A549 (cell line): ENCODE measurements around the gene ZBED4. TPM values are rescaled to one million over a fixed set of nuclear protein-coding genes. Genes with fewer than 3 reads are reported as not detected.
A peak's percentile ranks its signal among the peaks of the same experiment; 100 is the strongest.

Experiments
- ATAC-seq, 2 experiments: fragments of 200-7000 bp in 1 of 2; fragments of >200 bp in 1 of 2; cut with Nextera tagmentation in 1 of 2; cut with Tn5 transposase in 1 of 2; 3 replicates each; pipeline versions ENCODE4 v1.8.0 to v1.9.1; 2018 to 2020; ENCODE audit warnings: mild to moderate bottlenecking in 1 of 2, moderate library complexity in 1 of 2
- CTCF ChIA-PET: fragments of 300-600 bp; sonication (Branson Sonifier 250); formaldehyde crosslinking; extraction: SDS; loops from one replicate; lab custom pipeline; 2021; ENCODE audit warnings: antibody characterized with exemption, inconsistent platforms; lab: Yijun Ruan, JAX
- POLR2A ChIA-PET: fragments of 350-600 bp; formaldehyde crosslinking; extraction: SDS; loops from one replicate; lab custom pipeline; 2021; ENCODE audit warnings: antibody characterized with exemption, inconsistent platforms; lab: Yijun Ruan, JAX
- DNase-seq, 2 experiments: peaks; one replicate each; pipeline versions ENCODE4 v3.0.0 to v3.0.0-alpha.2; 2011 to 2016; ENCODE audit warnings: low read depth in 1 of 2, low spot score in 1 of 2
- FAIRE-seq: peaks from 2 replicates; lab custom pipeline; 2011; peaks lifted over from hg19 to GRCh38; lab: Jason Lieb, UNC
- H3K27ac ChIP-seq, 2 experiments: fragments of >200 bp; sonication (Bioruptor Twin); formaldehyde crosslinking; 3 replicates each; pipeline ENCODE4 v1.5.1; 2016 to 2017
- H3K4me1 ChIP-seq: fragments of >200 bp; sonication (Bioruptor Twin); formaldehyde crosslinking; 3 replicates; pipeline ENCODE4 v1.6.1; 2016
- H3K4me2 ChIP-seq: fragments of >200 bp; sonication (Bioruptor Twin); formaldehyde crosslinking; 3 replicates; pipeline ENCODE4 v1.6.1; 2016
- H3K4me3 ChIP-seq: fragments of >200 bp; sonication (Bioruptor Twin); formaldehyde crosslinking; 3 replicates; pipeline ENCODE4 v1.5.1; 2016
- H3K9me3 ChIP-seq: fragments of >200 bp; sonication (Bioruptor Twin); formaldehyde crosslinking; 3 replicates; pipeline ENCODE4 v1.6.1; 2016
- CBX2 ChIP-seq: fragments of 200-600 bp; sonication (generic); IDR thresholded peaks from 2 replicates; pipeline ENCODE4 v1.6.1; 2016; ENCODE audit warnings: low read depth, mild to moderate bottlenecking, borderline replicate concordance
- CHD2 ChIP-seq: fragments of 150-350 bp; IDR thresholded peaks from 2 replicates; pipeline ENCODE4 v1.6.1; 2014; ENCODE audit warnings: low read length; ENCODE audit not compliant: partially characterized antibody
- CHD4 ChIP-seq: fragments of 200-600 bp; sonication (generic); IDR thresholded peaks from 2 replicates; pipeline ENCODE4 v1.6.1; 2016; ENCODE audit warnings: antibody characterized with exemption, mild to moderate bottlenecking, borderline replicate concordance
- EHF ChIP-seq: fragments of 250-450 bp; sonication (Bioruptor Pico); IDR thresholded peaks from 2 replicates; pipeline ENCODE4 v1.5.0; 2020; ENCODE audit warnings: mild to moderate bottlenecking
- EHMT2 ChIP-seq: fragments of 200-600 bp; sonication (generic); IDR thresholded peaks from 2 replicates; pipeline ENCODE4 v1.6.1; 2016; ENCODE audit warnings: antibody characterized with exemption, low read depth, mild to moderate bottlenecking, moderate library complexity
- EP300 ChIP-seq, 2 experiments: fragments of >200 bp; sonication (Bioruptor Twin); formaldehyde crosslinking; IDR thresholded peaks; 2 replicates in 1 of 2; 3 replicates in 1 of 2; pipeline ENCODE4 v1.6.1; 2016 to 2017
- FOSB ChIP-seq: fragments of 250-450 bp; sonication (Bioruptor Pico); IDR thresholded peaks from 2 replicates; pipeline ENCODE4 v1.5.0; 2020; ENCODE audit warnings: mild to moderate bottlenecking, moderate library complexity
- FOSL2 ChIP-seq, 2 experiments: fragments of 450-650 bp in 1 of 2; fragments of >200 bp in 1 of 2; sonication (Bioruptor Twin) in 1 of 2; formaldehyde crosslinking; IDR thresholded peaks; 2 replicates each; pipeline versions ENCODE4 v1.5.0 to v1.6.1; 2016 to 2020; ENCODE audit warnings: mild to moderate bottlenecking in 1 of 2, moderate library complexity in 1 of 2
- HOXA7 ChIP-seq: fragments of 250-450 bp; sonication (Bioruptor Pico); IDR thresholded peaks from 2 replicates; pipeline ENCODE4 v1.5.0; 2020; ENCODE audit warnings: mild to moderate bottlenecking, moderate library complexity
- KDM5A ChIP-seq: fragments of 200-600 bp; sonication (generic); IDR thresholded peaks from 2 replicates; pipeline ENCODE4 v1.6.1; 2016; ENCODE audit warnings: antibody characterized with exemption, mild to moderate bottlenecking
- MAZ ChIP-seq: fragments of 150-350 bp; IDR thresholded peaks from 2 replicates; pipeline ENCODE4 v1.6.1; 2014; ENCODE audit warnings: antibody characterized with exemption, low read depth, low read length, borderline replicate concordance
- MYC ChIP-seq: IDR thresholded peaks from 2 replicates; pipeline ENCODE4 v1.6.1; 2012; ENCODE audit warnings: mild to moderate bottlenecking, inconsistent platforms, low read length, improper control_type of control experiment, borderline replicate concordance
- NFE2L2 ChIP-seq: fragments of 150-350 bp; conservative IDR thresholded peaks from 2 replicates; pipeline ENCODE4 v1.6.1; 2014; ENCODE audit warnings: low read length
- NR3C1 ChIP-seq: fragments of >200 bp; sonication (Bioruptor Twin); formaldehyde crosslinking; IDR thresholded peaks from 3 replicates; pipeline ENCODE4 v1.6.1; 2017
- PHF8 ChIP-seq: fragments of 200-600 bp; sonication (generic); IDR thresholded peaks from 2 replicates; pipeline ENCODE4 v1.6.1; 2016; ENCODE audit warnings: low read depth, mild to moderate bottlenecking, antibody characterized with exemption, moderate library complexity, borderline replicate concordance
- POLR2A ChIP-seq: IDR thresholded peaks from 2 replicates; pipeline ENCODE4 v1.6.1; 2012; ENCODE audit warnings: mild to moderate bottlenecking, low read length
- RARB ChIP-seq: fragments of 250-450 bp; sonication (Bioruptor Pico); IDR thresholded peaks from 2 replicates; pipeline ENCODE4 v1.8.0; 2021; ENCODE audit warnings: mild to moderate bottlenecking, moderate library complexity
- RCOR1 ChIP-seq: fragments of 150-350 bp; IDR thresholded peaks from 2 replicates; pipeline ENCODE4 v1.6.1; 2014; ENCODE audit warnings: antibody characterized with exemption, low read length, low read depth
- RNF2 ChIP-seq: fragments of 200-600 bp; sonication (generic); IDR thresholded peaks from 2 replicates; pipeline ENCODE4 v1.6.1; 2016; ENCODE audit warnings: low read depth, mild to moderate bottlenecking, antibody characterized with exemption, moderate library complexity, borderline replicate concordance
- SREBF2 ChIP-seq: fragments of 450-650 bp; IDR thresholded peaks from 2 replicates; pipeline ENCODE4 v1.6.1; 2014; ENCODE audit warnings: mild to moderate bottlenecking, moderate library complexity
- TP53 ChIP-seq: fragments of 250-450 bp; sonication (Bioruptor Pico); IDR thresholded peaks from 2 replicates; pipeline ENCODE4 v1.5.0; 2021; ENCODE audit warnings: mild to moderate bottlenecking, moderate library complexity
- ZC3H11A ChIP-seq: fragments of 450-650 bp; IDR thresholded peaks from 2 replicates; pipeline ENCODE4 v1.6.1; 2014; ENCODE audit warnings: antibody characterized with exemption, mild to moderate bottlenecking
- WGBS: methylation state at CpG from one replicate; pipeline ENCODE4 v1.1.6; 2017; ENCODE audit errors: missing lambda C conversion rate; 5-methylcytosine and 5-hydroxymethylcytosine counted together
- polyA plus RNA-seq, 4 experiments: library from polyadenylated mRNA; depleted of rRNA in 3 of 4; stranded (reverse); fragments of >200 nt; fragmentation: RNase III in 1 of 4; extraction: RNeasy Plus Mini Kit Qiagen cat#74134 plus additional on column Dnase treatment in 1 of 4; gene quantifications; 2 replicates in 3 of 4; 3 replicates in 1 of 4; pipeline ENCODE4 v1.2.3, GENCODE V29; 2011 to 2017
- TF ChIP-seq, protein P1 (sequence below): fragments of >200 bp; sonication (Bioruptor Twin); formaldehyde crosslinking; IDR thresholded peaks from 3 replicates; pipeline ENCODE4 v1.6.1; 2016
- TF ChIP-seq, protein P2 (sequence below): fragments of 200-600 bp; sonication (generic); IDR thresholded peaks from 2 replicates; pipeline ENCODE4 v1.6.1; 2016; ENCODE audit warnings: antibody characterized with exemption, mild to moderate bottlenecking, moderate library complexity

ZBED4 gene
- polyA plus RNA-seq, 2 of the 4 experiments (the other 2 are of a cell fraction): 8.6 to 9.5 TPM

DNA sequence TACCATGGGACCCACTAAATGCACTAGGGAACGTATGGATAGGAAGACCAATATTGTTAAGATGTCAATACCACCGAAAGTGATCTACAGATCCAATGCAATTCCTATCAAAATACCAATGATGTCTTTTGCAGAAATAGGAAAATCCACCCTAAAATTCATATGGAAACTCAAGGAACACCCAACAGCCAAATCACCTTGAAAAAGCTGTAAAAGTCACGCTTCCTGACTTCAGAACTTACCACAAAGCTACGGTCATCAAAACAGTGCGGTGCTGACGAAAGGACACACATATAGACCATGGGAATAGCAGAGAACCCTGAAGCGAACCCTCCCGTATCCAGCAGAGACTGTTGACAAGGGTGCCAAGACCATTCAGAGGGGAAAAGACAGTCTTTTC, 46.5 kb upstream of the ZBED4 start (continued):
- no peak for TF ChIP-seq CHD4
- no peak for TF ChIP-seq CHD2

DNA sequence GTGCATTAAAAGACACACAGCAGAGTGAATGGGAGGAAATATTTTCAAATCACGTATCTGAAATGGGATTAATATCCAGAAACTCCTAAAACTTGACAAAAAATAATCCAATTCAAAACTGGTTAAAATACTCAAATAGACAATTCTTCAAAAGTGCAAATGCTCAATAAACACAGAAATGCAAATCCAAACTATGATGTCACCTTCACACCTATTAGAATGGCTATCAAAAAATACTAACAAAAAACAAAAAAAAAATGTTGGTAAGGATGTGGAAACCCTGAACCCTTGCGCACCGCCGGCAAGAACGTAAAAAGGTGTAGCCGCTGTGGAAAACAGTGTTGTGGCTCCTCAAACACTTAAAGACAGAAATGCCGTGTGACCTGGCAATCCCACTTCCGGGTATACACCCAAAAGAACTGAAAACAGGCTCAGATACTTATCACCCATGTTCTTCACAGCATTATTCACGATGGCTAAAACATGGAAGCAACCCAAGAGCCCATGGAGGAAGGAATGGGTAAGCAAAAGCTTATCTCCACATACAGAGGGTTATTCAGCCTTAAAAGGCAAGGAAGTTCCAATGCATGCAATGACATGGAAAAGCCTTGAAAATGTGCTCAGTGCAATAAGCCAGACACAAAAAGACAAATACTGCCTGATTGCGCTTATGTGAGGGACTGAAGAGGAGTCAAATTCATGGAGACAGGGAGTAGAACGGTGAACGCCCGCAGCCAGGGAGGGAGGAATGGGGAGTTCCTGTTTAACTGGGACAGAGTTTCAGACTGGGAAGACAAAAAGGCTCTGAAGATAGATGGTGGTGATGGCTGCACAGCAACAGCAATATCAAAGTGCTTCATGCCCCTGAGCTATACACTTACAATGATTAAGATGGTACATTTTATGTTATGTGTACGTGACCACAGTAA, 45.6 kb upstream of the ZBED4 start:
- 93% methylated on average over 14 of the region's 14 CpGs for WGBS
- POLR2A ChIA-PET: no interaction called here

DNA sequence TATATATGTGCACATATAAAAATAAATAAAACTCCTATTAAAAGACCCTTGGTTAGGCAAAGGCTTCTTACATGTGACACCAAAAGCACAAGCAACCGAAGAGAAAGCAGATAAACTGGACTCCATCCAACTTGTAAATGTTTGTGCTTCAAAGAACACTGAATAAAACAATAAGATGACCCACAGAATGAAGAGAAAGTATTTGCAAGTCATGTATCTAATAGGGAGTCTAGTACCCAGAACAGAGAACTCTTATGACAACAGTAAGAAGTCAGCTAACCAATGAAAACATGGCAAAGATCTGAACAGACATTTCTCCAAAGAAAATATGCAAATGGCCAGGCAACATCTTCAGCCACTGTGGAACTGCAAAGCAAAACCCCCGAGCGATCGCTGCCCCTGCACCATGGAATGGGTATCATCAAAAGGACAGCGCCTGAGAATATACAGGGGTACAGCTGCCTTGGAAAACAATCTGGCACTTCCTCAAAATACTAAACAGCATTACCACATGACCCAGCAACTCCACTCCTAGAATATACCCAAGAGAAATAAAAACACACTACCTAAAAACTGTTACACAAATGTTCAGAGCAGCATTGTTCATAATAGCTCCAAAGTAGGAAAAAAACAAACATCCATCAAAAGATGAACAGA, 43.2 kb upstream of the ZBED4 start:
- Histone ChIP-seq H3K4me1 (peaks cover 11% of the 10 kb centered on the region; the same call in 1 of the 3 replicates), H3K4me2 (no peak overlapping the region), H3K27ac (no peak overlapping the region), H3K9me3 (no peaks in the 10 kb centered on the region), H3K4me3 (no peak overlapping the region)
- POLR2A ChIA-PET: no interaction called here
- TF ChIP-seq NFE2L2 (0 out of 2 replicates have a peak, but pooled peaks have one; percentile 28), MAZ (no peak), KDM5A (no peak)
- DNase-seq (no peak), FAIRE-seq (no peak), ATAC-seq (no peak)
- CTCF ChIA-PET: no interaction called here
- 86% methylated on average over 5 of the region's 5 CpGs for WGBS

More for the DNA sequence above, 45.6 kb upstream of the ZBED4 start:
- FAIRE-seq (no peak), ATAC-seq (no peak), DNase-seq (no peak)
- no peaks in the 10 kb centered on the region for H3K9me3 ChIP-seq
- H3K27ac ChIP-seq: no peak overlapping the region
- H3K4me1 ChIP-seq: peaks cover 9% of the 10 kb centered on the region; the same call in 1 of the 3 replicates
- CTCF ChIA-PET: no interaction called here
- no peak overlapping the region for H3K4me3 ChIP-seq
- TF ChIP-seq CBX2 (no peak), KDM5A (no peak), EP300 (IDR thresholded peaks at IDR 0.05) (no peak), HOXA7 (CRISPR knock-in tag) (no peak), ZC3H11A (no peak), RNF2 (no peak), EHMT2 (no peak), FOSL2 (IDR thresholded peaks at IDR 0.05) (no peak), FOSL2 (CRISPR knock-in tag; IDR thresholded peaks at IDR 0.05) (no peak), MYC (no peak), MAZ (no peak), SREBF2 (no peak), PHF8 (no peak), CHD4 (no peak)
- TF ChIP-seq, protein P1, sequence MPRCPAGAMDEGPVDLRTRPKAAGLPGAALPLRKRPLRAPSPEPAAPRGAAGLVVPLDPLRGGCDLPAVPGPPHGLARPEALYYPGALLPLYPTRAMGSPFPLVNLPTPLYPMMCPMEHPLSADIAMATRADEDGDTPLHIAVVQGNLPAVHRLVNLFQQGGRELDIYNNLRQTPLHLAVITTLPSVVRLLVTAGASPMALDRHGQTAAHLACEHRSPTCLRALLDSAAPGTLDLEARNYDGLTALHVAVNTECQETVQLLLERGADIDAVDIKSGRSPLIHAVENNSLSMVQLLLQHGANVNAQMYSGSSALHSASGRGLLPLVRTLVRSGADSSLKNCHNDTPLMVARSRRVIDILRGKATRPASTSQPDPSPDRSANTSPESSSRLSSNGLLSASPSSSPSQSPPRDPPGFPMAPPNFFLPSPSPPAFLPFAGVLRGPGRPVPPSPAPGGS: no peak
- no peak overlapping the region for H3K4me2 ChIP-seq

DNA sequence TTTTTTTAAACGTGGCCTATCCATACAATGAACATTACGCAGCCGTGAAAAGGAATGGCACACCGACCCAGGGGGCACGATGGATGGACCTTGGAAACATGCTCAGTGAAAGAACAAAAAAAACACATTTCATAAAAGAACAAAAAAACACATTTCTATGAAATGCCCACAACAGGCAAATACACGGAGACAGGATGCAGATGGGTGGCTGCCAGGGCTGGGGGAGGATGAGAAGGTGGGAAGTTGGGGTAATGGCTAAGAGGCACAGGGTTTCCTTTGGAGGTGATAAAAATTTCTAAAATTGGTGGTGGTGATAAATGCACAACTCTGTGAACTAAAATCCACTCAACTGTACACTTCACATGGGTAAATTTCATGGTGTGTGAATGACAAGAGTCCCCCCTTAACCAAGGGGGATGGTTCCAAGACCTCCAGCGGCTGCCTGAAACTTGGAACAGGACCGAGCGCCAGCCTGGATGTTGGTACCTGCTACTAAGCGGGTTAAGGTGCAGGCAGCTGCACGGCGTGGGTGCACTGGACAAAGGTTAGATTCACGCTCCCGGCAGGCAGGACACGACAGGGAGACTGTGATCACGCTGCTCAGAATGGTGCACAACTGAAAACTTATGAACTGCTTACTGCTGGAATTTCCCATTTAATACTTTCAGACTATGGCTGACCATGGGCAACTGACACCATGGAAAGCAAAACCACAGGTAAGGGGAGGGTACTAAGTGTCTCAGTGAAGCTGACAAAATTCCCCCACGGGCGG, 42.4 kb upstream of the ZBED4 start:
- Histone ChIP-seq H3K27ac (no peak overlapping the region), H3K4me2 (no peak overlapping the region), H3K4me3 (no peak overlapping the region), H3K4me1 (peaks cover 15% of the 10 kb centered on the region; the same call in 1 of the 3 replicates), H3K9me3 (no peaks in the 10 kb centered on the region)
- POLR2A ChIA-PET: no interaction called here
- ATAC-seq (no peak), DNase-seq (no peak), FAIRE-seq (no peak)
- CTCF ChIA-PET: no interaction called here
- 85% methylated on average over 18 of the region's 18 CpGs for WGBS
- no peak for TF ChIP-seq RCOR1
- TF ChIP-seq EHF (CRISPR knock-in tag): no peak
- TF ChIP-seq NR3C1: no peak
- no peak for TF ChIP-seq RNF2
- no peak for TF ChIP-seq EHMT2
- TF ChIP-seq TP53 (CRISPR knock-in tag): no peak
- TF ChIP-seq, protein P2, sequence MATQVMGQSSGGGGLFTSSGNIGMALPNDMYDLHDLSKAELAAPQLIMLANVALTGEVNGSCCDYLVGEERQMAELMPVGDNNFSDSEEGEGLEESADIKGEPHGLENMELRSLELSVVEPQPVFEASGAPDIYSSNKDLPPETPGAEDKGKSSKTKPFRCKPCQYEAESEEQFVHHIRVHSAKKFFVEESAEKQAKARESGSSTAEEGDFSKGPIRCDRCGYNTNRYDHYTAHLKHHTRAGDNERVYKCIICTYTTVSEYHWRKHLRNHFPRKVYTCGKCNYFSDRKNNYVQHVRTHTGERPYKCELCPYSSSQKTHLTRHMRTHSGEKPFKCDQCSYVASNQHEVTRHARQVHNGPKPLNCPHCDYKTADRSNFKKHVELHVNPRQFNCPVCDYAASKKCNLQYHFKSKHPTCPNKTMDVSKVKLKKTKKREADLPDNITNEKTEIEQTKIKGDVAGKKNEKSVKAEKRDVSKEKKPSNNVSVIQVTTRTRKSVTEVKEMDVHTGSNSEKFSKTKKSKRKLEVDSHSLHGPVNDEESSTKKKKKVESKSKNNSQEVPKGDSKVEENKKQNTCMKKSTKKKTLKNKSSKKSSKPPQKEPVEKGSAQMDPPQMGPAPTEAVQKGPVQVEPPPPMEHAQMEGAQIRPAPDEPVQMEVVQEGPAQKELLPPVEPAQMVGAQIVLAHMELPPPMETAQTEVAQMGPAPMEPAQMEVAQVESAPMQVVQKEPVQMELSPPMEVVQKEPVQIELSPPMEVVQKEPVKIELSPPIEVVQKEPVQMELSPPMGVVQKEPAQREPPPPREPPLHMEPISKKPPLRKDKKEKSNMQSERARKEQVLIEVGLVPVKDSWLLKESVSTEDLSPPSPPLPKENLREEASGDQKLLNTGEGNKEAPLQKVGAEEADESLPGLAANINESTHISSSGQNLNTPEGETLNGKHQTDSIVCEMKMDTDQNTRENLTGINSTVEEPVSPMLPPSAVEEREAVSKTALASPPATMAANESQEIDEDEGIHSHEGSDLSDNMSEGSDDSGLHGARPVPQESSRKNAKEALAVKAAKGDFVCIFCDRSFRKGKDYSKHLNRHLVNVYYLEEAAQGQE: no peak
- TF ChIP-seq MAZ: no peak
- TF ChIP-seq CHD2: no peak
- no peak for TF ChIP-seq FOSB (CRISPR knock-in tag)
- TF ChIP-seq POLR2A: no peak
- no peak for TF ChIP-seq RARB
